ENCODE results near the gene ITPA. TPM values are rescaled to one million over a fixed set of nuclear protein-coding genes. Genes with fewer than 3 reads are reported as not detected.

Gene ITPA
- total RNA-seq (2021) = 83.4 to 104 TPM (median 88.5 TPM) in 3 replicates
- percentile 77 among the genes with signal in this experiment for Bru-seq, nascent RNA
- long read RNA-seq, experiment 1, transcript ITPA-201 (8 exons, 1,185 nt) = major isoform, 92 of 131 reads
- long read RNA-seq, experiment 1, transcript ITPA-202 (6 exons, 897 nt) = minor isoform, 13 of 131 reads
- long read RNA-seq, experiment 1, partial matches to known transcripts = 3 of 131 reads
- long read RNA-seq, experiment 1, other reads (novel, unspliced or antisense) = 16 of 131 reads
- long read RNA-seq, experiment 2, transcript ITPA-202 (6 exons, 897 nt) = minor isoform, 10 of 118 reads
- long read RNA-seq, experiment 2, transcript ITPA-201 (8 exons, 1,185 nt) = major isoform, 70 of 118 reads
- long read RNA-seq, experiment 2, partial matches to known transcripts = 6 of 118 reads
- long read RNA-seq, experiment 2, other reads (novel, unspliced or antisense) = 24 of 118 reads
- long read RNA-seq, experiment 3, transcript ITPA-201 (8 exons, 1,185 nt) = major isoform, 292 of 393 reads
- long read RNA-seq, experiment 3, transcript ITPA-203 (8 exons, 729 nt) = minor isoform, 9 of 393 reads
- long read RNA-seq, experiment 3, transcript ITPA-202 (6 exons, 897 nt) = minor isoform, 66 of 393 reads
- long read RNA-seq, experiment 3, partial matches to known transcripts = 1 of 393 reads
- long read RNA-seq, experiment 3, other reads (novel, unspliced or antisense) = 22 of 393 reads

DNA sequence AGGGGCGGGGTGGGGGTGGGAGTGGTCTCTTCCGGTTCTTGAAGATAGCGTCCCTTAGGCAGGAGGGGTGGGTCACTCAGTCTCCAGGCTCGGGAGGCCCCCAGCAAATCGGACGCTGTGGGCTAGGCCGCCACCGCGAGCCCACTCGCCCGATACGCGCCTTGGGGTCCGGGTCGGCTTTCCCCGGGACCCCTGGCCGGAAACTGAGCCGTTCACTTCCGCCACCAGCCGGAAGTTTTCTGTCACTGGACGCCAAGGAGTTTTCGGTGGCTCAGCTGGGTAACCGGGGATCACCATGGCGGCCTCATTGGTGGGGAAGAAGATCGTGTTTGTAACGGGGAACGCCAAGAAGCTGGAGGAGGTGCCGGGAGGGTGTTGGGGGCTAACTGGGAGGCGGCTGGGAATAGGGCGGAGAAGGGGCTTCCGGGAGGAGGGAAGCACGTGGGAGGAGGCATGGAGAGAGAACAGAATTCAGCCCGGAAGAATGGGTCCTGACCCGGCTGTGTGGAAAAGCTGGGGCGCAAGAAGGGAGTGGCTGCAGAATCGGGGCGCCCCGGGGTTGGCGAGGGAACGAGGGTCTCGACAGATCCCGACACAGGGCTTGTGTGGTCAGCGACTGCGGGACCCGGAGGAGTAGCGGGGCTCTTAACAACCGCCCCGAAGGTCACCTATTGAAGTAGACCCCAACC, at the start of gene ITPA:
Gene ITPA (plus strand): TSS at position 242 of the 689 bp plus-strand sequence. CDS start 54 bp downstream, at position 296.
- peak; percentile 50 for ATAC-seq
- no peaks in the 10 kb centered on the region for H3K9me3 Mint-ChIP-seq
- ChIA-PET CTCF (interaction anchor here (1.1 to 3.1 kb wide), 4 partner anchors 9 to 156 kb away, joined by 3 to 16 read pairs (median 5); no protein-coding TSS in a partner anchor), POLR2A (interaction anchor here (0.6 to 1.6 kb wide), 2 partner anchors 29 to 1518 kb away, joined by 3 to 5 read pairs; partner anchors contain the start of gene SLC4A11)
- H3K27me3 Mint-ChIP-seq (ENCODE audit: low read depth) = no peaks in the 10 kb centered on the region
- peak within 1 kb of the TSS; percentile 88 for H3K4me3 Mint-ChIP-seq
- H3K36me3 Mint-ChIP-seq = peaks cover 16% of the 10 kb centered on the region
- H3K4me1 Mint-ChIP-seq = peaks cover 13% of the 10 kb centered on the region
- DNase-seq (ENCODE audit: low spot score) = peak; percentile 60
- H3K27ac Mint-ChIP-seq = peak within 1 kb of the TSS; percentile 94
- TF ChIP-seq STAT6 (CRISPR knock-in tag; conservative IDR thresholded peaks at IDR 0.05; ENCODE audit: low read depth) (no peak), JUN (CRISPR knock-in tag; IDR thresholded peaks at IDR 0.05) (no peak), ZNF281 (CRISPR knock-in tag; IDR thresholded peaks at IDR 0.05) (0 out of 2 replicates have a peak, but pooled peaks have one; percentile 24), NR2C2 (CRISPR knock-in tag; IDR thresholded peaks at IDR 0.05) (0 out of 2 replicates have a peak, but pooled peaks have one; percentile 16), HMGA2 (CRISPR knock-in tag; IDR thresholded peaks at IDR 0.05) (no peak), CTCF (IDR thresholded peaks at IDR 0.05) (no peak), ZNF232 (CRISPR knock-in tag; IDR thresholded peaks at IDR 0.05) (peak; percentile 88), ERG (CRISPR knock-in tag; IDR thresholded peaks at IDR 0.05) (no peak), USF1 (CRISPR knock-in tag; IDR thresholded peaks at IDR 0.05) (peak; percentile 50), SMAD3 (CRISPR knock-in tag; IDR thresholded peaks at IDR 0.05; ENCODE audit: borderline replicate concordance) (peak; percentile 62; the same call in 1 of the 2 replicates), ETV6 (CRISPR knock-in tag; IDR thresholded peaks at IDR 0.05) (0 out of 2 replicates have a peak, but pooled peaks have one; percentile 69)
- TF ChIP-seq, protein P1, sequence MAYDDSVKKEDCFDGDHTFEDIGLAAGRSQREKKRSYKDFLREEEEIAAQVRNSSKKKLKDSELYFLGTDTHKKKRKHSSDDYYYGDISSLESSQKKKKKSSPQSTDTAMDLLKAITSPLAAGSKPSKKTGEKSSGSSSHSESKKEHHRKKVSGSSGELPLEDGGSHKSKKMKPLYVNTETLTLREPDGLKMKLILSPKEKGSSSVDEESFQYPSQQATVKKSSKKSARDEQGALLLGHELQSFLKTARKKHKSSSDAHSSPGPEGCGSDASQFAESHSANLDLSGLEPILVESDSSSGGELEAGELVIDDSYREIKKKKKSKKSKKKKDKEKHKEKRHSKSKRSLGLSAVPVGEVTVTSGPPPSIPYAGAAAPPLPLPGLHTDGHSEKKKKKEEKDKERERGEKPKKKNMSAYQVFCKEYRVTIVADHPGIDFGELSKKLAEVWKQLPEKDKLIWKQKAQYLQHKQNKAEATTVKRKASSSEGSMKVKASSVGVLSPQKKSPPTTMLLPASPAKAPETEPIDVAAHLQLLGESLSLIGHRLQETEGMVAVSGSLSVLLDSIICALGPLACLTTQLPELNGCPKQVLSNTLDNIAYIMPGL (CRISPR knock-in tag; IDR thresholded peaks at IDR 0.05) = 0 out of 2 replicates have a peak, but pooled peaks have one; percentile 33
- TF ChIP-seq, protein P2, sequence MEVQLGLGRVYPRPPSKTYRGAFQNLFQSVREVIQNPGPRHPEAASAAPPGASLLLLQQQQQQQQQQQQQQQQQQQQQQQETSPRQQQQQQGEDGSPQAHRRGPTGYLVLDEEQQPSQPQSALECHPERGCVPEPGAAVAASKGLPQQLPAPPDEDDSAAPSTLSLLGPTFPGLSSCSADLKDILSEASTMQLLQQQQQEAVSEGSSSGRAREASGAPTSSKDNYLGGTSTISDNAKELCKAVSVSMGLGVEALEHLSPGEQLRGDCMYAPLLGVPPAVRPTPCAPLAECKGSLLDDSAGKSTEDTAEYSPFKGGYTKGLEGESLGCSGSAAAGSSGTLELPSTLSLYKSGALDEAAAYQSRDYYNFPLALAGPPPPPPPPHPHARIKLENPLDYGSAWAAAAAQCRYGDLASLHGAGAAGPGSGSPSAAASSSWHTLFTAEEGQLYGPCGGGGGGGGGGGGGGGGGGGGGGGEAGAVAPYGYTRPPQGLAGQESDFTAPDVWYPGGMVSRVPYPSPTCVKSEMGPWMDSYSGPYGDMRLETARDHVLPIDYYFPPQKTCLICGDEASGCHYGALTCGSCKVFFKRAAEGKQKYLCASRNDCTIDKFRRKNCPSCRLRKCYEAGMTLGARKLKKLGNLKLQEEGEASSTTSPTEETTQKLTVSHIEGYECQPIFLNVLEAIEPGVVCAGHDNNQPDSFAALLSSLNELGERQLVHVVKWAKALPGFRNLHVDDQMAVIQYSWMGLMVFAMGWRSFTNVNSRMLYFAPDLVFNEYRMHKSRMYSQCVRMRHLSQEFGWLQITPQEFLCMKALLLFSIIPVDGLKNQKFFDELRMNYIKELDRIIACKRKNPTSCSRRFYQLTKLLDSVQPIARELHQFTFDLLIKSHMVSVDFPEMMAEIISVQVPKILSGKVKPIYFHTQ (CRISPR knock-in tag; IDR thresholded peaks at IDR 0.05) = no peak
- TF ChIP-seq, protein P3, sequence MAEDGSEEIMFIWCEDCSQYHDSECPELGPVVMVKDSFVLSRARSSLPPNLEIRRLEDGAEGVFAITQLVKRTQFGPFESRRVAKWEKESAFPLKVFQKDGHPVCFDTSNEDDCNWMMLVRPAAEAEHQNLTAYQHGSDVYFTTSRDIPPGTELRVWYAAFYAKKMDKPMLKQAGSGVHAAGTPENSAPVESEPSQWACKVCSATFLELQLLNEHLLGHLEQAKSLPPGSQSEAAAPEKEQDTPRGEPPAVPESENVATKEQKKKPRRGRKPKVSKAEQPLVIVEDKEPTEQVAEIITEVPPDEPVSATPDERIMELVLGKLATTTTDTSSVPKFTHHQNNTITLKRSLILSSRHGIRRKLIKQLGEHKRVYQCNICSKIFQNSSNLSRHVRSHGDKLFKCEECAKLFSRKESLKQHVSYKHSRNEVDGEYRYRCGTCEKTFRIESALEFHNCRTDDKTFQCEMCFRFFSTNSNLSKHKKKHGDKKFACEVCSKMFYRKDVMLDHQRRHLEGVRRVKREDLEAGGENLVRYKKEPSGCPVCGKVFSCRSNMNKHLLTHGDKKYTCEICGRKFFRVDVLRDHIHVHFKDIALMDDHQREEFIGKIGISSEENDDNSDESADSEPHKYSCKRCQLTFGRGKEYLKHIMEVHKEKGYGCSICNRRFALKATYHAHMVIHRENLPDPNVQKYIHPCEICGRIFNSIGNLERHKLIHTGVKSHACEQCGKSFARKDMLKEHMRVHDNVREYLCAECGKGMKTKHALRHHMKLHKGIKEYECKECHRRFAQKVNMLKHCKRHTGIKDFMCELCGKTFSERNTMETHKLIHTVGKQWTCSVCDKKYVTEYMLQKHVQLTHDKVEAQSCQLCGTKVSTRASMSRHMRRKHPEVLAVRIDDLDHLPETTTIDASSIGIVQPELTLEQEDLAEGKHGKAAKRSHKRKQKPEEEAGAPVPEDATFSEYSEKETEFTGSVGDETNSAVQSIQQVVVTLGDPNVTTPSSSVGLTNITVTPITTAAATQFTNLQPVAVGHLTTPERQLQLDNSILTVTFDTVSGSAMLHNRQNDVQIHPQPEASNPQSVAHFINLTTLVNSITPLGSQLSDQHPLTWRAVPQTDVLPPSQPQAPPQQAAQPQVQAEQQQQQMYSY (CRISPR knock-in tag; IDR thresholded peaks at IDR 0.05) = 0 out of 2 replicates have a peak, but pooled peaks have one; percentile 23
